OCI-LY3 (cell line): ENCODE results near the gene PLPP7.
"Not testable (repeated sequence)": the region's sequence is repeated elsewhere in the genome, so short reads cannot be mapped to it uniquely, and the experiment has no call there.

Experiments
- H2AFZ ChIP-seq: fragments of 200-600, 300-600 bp; shearing (Covaris generic); 2 replicates; pipeline ENCODE4 v1.6.0; 2014; ENCODE audit warnings: antibody characterized with exemption, low read depth, low read length
- H3K27ac ChIP-seq: fragments of 200-600, 300-600 bp; sonication (generic); 2 replicates; pipeline ENCODE4 v1.5.1; 2014; ENCODE audit warnings: mild to moderate bottlenecking, low read length, moderate library complexity, mixed read lengths
- H3K27me3 ChIP-seq: fragments of 200-600, 300-600 bp; sonication (generic); 2 replicates; pipeline ENCODE4 v1.6.1; 2014; ENCODE audit warnings: low read depth, low read length, mixed read lengths
- H3K36me3 ChIP-seq: fragments of 200-600, 300-600 bp; sonication (generic); replicated peaks from 2 replicates; pipeline ENCODE3; 2014; ENCODE audit warnings: low read depth, low read length, mixed read lengths
- H3K4me1 ChIP-seq: fragments of 300-600, 200-600 bp; sonication (generic); 2 replicates; pipeline ENCODE4 v1.6.1; 2014; ENCODE audit warnings: low read length, mixed read lengths
- H3K4me2 ChIP-seq: fragments of 200-600, 300-600 bp; sonication (generic); 2 replicates; pipeline ENCODE4 v1.6.1; 2014; ENCODE audit warnings: low read length, mixed read lengths
- H3K4me3 ChIP-seq: fragments of 300-600, 200-600 bp; sonication (generic); 2 replicates; pipeline ENCODE4 v1.5.1; 2014; ENCODE audit warnings: antibody characterized with exemption, mild to moderate bottlenecking, low read length, moderate library complexity
- H3K79me2 ChIP-seq: fragments of 300-600, 200-600 bp; shearing (Covaris generic); 2 replicates; pipeline ENCODE4 v1.6.1; 2014; ENCODE audit warnings: mild to moderate bottlenecking, low read length, mixed read lengths
- H3K9ac ChIP-seq: fragments of 300-600, 200-600 bp; shearing (Covaris generic); 2 replicates; pipeline ENCODE4 v1.6.0; 2014; ENCODE audit warnings: mild to moderate bottlenecking, low read length, moderate library complexity
- H3K9me3 ChIP-seq: fragments of 200-600, 300-600 bp; shearing (Covaris generic); 2 replicates; pipeline ENCODE4 v1.6.1; 2014; ENCODE audit warnings: low read length, mixed read lengths; ENCODE audit not compliant: insufficient read depth
- H4K20me1 ChIP-seq: fragments of 200-600, 300-600 bp; sonication (generic); 2 replicates; pipeline ENCODE4 v1.6.1; 2016; ENCODE audit warnings: low read length, mixed read lengths; ENCODE audit not compliant: insufficient read depth
- EZH2phosphoT487 ChIP-seq: fragments of 200-600 bp; shearing (Covaris generic); IDR thresholded peaks from 2 replicates; pipeline ENCODE4 v1.6.1; 2018; ENCODE audit warnings: antibody characterized with exemption, mixed run types, low read depth
- TF ChIP-seq, protein P1 (sequence below): fragments of 200-600, 300-600 bp; sonication (generic); IDR thresholded peaks from 2 replicates; pipeline ENCODE4 v1.5.1; 2014; ENCODE audit warnings: antibody characterized with exemption, low read length, low read depth

PLPP7 gene

GRCh38 chr9:131323629-131324028 is 34.1 kb downstream of the PLPP7 start:
- no peaks in the 10 kb centered on the region for H3K4me1 ChIP-seq
- H4K20me1 ChIP-seq = no peaks in the 10 kb centered on the region
- H3K27me3 ChIP-seq = peaks cover 11% of the 10 kb centered on the region
- H3K4me3 ChIP-seq = no peak overlapping the region
- H3K9ac ChIP-seq = no peak overlapping the region
- no peaks in the 10 kb centered on the region for H3K9me3 ChIP-seq
- no peak overlapping the region for H3K27ac ChIP-seq
- no peak overlapping the region for H3K4me2 ChIP-seq
- no peak for TF ChIP-seq EZH2phosphoT487
- TF ChIP-seq, protein P1, sequence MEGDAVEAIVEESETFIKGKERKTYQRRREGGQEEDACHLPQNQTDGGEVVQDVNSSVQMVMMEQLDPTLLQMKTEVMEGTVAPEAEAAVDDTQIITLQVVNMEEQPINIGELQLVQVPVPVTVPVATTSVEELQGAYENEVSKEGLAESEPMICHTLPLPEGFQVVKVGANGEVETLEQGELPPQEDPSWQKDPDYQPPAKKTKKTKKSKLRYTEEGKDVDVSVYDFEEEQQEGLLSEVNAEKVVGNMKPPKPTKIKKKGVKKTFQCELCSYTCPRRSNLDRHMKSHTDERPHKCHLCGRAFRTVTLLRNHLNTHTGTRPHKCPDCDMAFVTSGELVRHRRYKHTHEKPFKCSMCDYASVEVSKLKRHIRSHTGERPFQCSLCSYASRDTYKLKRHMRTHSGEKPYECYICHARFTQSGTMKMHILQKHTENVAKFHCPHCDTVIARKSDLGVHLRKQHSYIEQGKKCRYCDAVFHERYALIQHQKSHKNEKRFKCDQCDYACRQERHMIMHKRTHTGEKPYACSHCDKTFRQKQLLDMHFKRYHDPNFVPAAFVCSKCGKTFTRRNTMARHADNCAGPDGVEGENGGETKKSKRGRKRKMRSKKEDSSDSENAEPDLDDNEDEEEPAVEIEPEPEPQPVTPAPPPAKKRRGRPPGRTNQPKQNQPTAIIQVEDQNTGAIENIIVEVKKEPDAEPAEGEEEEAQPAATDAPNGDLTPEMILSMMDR = no peak
- H3K79me2 ChIP-seq = no peaks in the 10 kb centered on the region
- no peak overlapping the region for H2AFZ ChIP-seq
- no peaks in the 10 kb centered on the region for H3K36me3 ChIP-seq

GRCh38 chr9:131324736-131325679 is 35.5 kb downstream of the PLPP7 start:
- H3K4me2 ChIP-seq = no peak overlapping the region
- no peaks in the 10 kb centered on the region for H3K79me2 ChIP-seq
- no peaks in the 10 kb centered on the region for H4K20me1 ChIP-seq
- H3K36me3 ChIP-seq = no peaks in the 10 kb centered on the region
- peaks cover 11% of the 10 kb centered on the region for H3K27me3 ChIP-seq
- no peak overlapping the region for H3K4me3 ChIP-seq
- H3K9me3 ChIP-seq = no peaks in the 10 kb centered on the region
- no peaks in the 10 kb centered on the region for H3K4me1 ChIP-seq
- no peak overlapping the region for H2AFZ ChIP-seq
- no peak overlapping the region for H3K27ac ChIP-seq
- H3K9ac ChIP-seq = no peak overlapping the region
- TF ChIP-seq, protein P1 = no peak
- TF ChIP-seq EZH2phosphoT487 = no peak

- H3K4me3 ChIP-seq = no peak overlapping the region
- no peaks in the 10 kb centered on the region for H3K79me2 ChIP-seq
- H3K36me3 ChIP-seq = no peaks in the 10 kb centered on the region
- peaks cover 11% of the 10 kb centered on the region for H3K27me3 ChIP-seq
- no peak overlapping the region for H2AFZ ChIP-seq
- no peaks in the 10 kb centered on the region for H4K20me1 ChIP-seq
- H3K4me2 ChIP-seq = no peak overlapping the region
- TF ChIP-seq EZH2phosphoT487 = no peak
- TF ChIP-seq, protein P1 = no peak
- H3K9me3 ChIP-seq = no peaks in the 10 kb centered on the region
- no peaks in the 10 kb centered on the region for H3K4me1 ChIP-seq
- H3K27ac ChIP-seq = no peak overlapping the region
- H3K9ac ChIP-seq = no peak overlapping the region
Measured at GRCh38 chr9:131329241-131329641, 39.7 kb downstream of the PLPP7 start.

DNA sequence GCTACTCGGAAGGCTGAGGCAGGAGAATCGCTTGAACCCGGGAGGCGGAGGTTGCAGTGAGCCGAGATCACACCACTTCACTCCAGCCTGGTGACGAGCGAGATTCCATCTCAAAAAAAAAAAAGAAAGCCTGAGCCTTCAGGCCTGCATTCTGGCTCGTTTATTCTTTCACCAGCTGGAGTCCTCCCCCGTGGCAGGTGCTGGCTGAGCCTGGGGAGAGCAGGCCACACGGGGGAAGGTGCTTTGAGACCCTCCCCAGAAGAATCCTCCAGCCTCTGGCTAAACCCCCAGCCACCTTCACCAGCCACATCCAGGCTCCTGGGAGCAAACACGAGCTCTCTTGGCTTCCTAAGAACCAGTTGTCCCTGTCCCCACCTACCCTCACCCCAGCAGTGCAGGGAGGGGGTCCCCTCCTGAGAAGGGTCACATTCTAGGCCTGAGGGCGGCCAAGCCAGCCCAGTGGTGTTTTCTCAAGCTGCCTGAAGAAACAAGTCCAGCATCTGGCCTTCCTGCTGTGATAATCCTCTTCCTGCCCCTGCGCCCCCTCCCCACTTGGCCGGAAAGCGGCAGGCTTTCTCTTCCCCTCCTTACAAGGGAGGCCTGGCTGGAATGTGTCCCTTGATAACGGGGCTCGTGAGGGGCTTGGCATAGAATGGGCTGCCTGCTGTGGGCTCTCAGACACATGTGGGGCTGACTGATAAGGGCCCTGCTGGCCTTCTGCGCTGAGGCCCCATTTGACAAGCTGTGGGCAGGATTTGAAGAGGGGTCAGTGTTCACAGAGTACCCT is 41.5 kb downstream of the PLPP7 start:
- Histone ChIP-seq H3K4me2 (no peak overlapping the region), H3K27me3 (peaks cover 11% of the 10 kb centered on the region), H3K9me3 (no peaks in the 10 kb centered on the region), H3K4me1 (no peaks in the 10 kb centered on the region), H3K79me2 (no peaks in the 10 kb centered on the region), H3K4me3 (no peak overlapping the region), H3K27ac (no peak overlapping the region), H3K9ac (no peak overlapping the region), H4K20me1 (no peaks in the 10 kb centered on the region), H2AFZ (no peak overlapping the region), H3K36me3 (no peaks in the 10 kb centered on the region)
- TF ChIP-seq, protein P1 = no peak
- no peak for TF ChIP-seq EZH2phosphoT487

GRCh38 chr9:131331996-131332395 is 42.5 kb downstream of the PLPP7 start:
- not testable (repeated sequence) for H3K4me1 ChIP-seq, H2AFZ ChIP-seq, H3K4me2 ChIP-seq, H3K27ac ChIP-seq, H3K36me3 ChIP-seq, H3K9me3 ChIP-seq, H3K79me2 ChIP-seq, H3K27me3 ChIP-seq, H3K4me3 ChIP-seq, H4K20me1 ChIP-seq, H3K9ac ChIP-seq
